ENCODE measurements around the gene CLCN4.

Gene CLCN4

GRCh38 chrX:10134921-10135320 is 21.9 kb upstream of the CLCN4 start:
- no peak overlapping the region for H3K4me3 ChIP-seq (IDR thresholded peaks at IDR 0.05; ENCODE audit: insufficient read depth, low read depth, low read length)
- H3K9ac ChIP-seq, result no peak overlapping the region
- H3K4me1 ChIP-seq (ENCODE audit: low read depth, poor library complexity, severe bottlenecking), result no peaks in the 10 kb centered on the region
- H4K20me1 ChIP-seq (ENCODE audit: insufficient read depth), result no peaks in the 10 kb centered on the region
- H3K27ac ChIP-seq, result no peak overlapping the region
- H3K4me2 ChIP-seq, result no peak overlapping the region
- H2AFZ ChIP-seq (ENCODE audit: low read depth), result no peak overlapping the region
- TF ChIP-seq, protein P1, sequence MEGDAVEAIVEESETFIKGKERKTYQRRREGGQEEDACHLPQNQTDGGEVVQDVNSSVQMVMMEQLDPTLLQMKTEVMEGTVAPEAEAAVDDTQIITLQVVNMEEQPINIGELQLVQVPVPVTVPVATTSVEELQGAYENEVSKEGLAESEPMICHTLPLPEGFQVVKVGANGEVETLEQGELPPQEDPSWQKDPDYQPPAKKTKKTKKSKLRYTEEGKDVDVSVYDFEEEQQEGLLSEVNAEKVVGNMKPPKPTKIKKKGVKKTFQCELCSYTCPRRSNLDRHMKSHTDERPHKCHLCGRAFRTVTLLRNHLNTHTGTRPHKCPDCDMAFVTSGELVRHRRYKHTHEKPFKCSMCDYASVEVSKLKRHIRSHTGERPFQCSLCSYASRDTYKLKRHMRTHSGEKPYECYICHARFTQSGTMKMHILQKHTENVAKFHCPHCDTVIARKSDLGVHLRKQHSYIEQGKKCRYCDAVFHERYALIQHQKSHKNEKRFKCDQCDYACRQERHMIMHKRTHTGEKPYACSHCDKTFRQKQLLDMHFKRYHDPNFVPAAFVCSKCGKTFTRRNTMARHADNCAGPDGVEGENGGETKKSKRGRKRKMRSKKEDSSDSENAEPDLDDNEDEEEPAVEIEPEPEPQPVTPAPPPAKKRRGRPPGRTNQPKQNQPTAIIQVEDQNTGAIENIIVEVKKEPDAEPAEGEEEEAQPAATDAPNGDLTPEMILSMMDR (conservative IDR thresholded peaks at IDR 0.05; ENCODE audit: low read depth, low read length), result no peak
- H3K27me3 ChIP-seq (ENCODE audit: insufficient read depth, low read depth), result no peaks in the 10 kb centered on the region
- no peaks in the 10 kb centered on the region for H3K79me2 ChIP-seq (ENCODE audit: insufficient read depth, low read depth)
- no peaks in the 10 kb centered on the region for H3K36me3 ChIP-seq (ENCODE audit: insufficient read depth)

DNA sequence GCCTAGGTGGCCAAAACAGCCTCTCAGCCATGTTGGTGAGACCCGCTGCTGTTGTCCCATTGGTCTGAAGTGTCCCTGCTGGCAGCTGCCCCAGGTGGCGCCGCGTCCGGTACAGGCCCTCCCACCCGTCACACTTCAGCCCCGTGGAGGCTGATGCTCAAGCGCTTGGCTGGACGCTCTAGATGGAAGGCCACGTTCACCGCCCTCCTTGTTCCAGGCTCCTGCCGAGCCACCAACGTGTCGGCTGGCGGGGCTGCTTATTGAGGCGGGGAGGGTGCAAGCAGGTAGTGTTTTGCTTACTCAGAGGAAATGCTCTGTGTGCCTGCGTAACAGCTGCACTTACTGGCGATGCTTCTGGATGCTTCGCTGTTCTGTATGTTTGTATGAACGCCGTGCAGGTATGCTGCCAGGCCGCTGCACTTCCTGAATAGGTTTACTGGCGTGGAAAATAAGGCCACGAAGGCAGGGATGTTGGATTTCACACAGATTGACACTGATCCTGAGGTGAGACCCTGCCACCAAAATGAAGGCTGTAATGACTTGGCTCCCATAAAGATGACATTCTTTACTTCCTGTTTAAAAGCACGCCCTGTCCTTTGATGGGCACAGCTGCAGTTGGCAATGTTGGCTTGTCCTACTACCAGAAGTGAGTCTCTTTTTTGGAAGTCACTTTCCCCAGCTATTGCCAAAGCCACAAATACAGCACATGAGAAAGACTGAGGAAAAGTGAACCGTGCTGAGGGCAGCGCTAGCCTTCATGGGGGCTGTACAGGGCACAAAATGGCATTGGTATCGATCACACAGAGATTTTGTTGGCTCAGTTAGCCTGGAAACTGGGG is 21.0 kb upstream of the CLCN4 start:
- H4K20me1 ChIP-seq (ENCODE audit: insufficient read depth), result no peaks in the 10 kb centered on the region
- H3K79me2 ChIP-seq (ENCODE audit: insufficient read depth, low read depth), result no peaks in the 10 kb centered on the region
- H3K9ac ChIP-seq, result no peak overlapping the region
- H3K36me3 ChIP-seq (ENCODE audit: insufficient read depth), result no peaks in the 10 kb centered on the region
- no peak overlapping the region for H3K4me2 ChIP-seq
- no peaks in the 10 kb centered on the region for H3K4me1 ChIP-seq (ENCODE audit: low read depth, poor library complexity, severe bottlenecking)
- TF ChIP-seq, protein P1 (conservative IDR thresholded peaks at IDR 0.05; ENCODE audit: low read depth, low read length), result no peak
- no peak overlapping the region for H3K27ac ChIP-seq
- H3K27me3 ChIP-seq (ENCODE audit: insufficient read depth, low read depth), result no peaks in the 10 kb centered on the region
- H3K4me3 ChIP-seq (IDR thresholded peaks at IDR 0.05; ENCODE audit: insufficient read depth, low read depth, low read length), result no peak overlapping the region
- H2AFZ ChIP-seq (ENCODE audit: low read depth), result no peak overlapping the region

DNA sequence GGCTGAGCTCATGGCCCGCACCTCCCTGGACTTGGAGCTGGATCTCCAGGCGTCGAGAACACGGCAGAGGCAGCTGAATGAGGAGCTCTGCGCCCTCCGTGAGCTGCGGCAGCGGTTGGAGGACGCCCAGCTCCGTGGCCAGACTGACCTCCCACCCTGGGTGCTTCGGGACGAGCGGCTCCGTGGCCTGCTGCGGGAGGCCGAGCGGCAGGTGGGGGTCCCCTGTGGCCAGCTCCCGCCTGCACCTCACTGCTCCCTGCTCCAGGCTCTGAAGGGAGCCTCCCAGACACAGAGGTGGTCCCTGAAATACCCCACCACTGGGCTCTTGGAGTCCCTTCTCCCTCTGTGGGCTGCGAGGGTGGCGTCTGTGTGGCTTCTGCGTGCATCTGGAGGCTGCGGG is 18.0 kb upstream of the CLCN4 start:
- no peak overlapping the region for H3K9ac ChIP-seq
- no peak overlapping the region for H3K4me3 ChIP-seq (IDR thresholded peaks at IDR 0.05; ENCODE audit: insufficient read depth, low read depth, low read length)
- H3K4me2 ChIP-seq, result no peak overlapping the region
- H4K20me1 ChIP-seq (ENCODE audit: insufficient read depth), result no peaks in the 10 kb centered on the region
- H3K27me3 ChIP-seq (ENCODE audit: insufficient read depth, low read depth), result no peaks in the 10 kb centered on the region
- no peak overlapping the region for H2AFZ ChIP-seq (ENCODE audit: low read depth)
- no peak overlapping the region for H3K27ac ChIP-seq
- no peaks in the 10 kb centered on the region for H3K79me2 ChIP-seq (ENCODE audit: insufficient read depth, low read depth)
- TF ChIP-seq, protein P1 (conservative IDR thresholded peaks at IDR 0.05; ENCODE audit: low read depth, low read length), result no peak
- no peaks in the 10 kb centered on the region for H3K36me3 ChIP-seq (ENCODE audit: insufficient read depth)
- H3K4me1 ChIP-seq (ENCODE audit: low read depth, poor library complexity, severe bottlenecking), result no peaks in the 10 kb centered on the region

- no peaks in the 10 kb centered on the region for H3K79me2 ChIP-seq (ENCODE audit: insufficient read depth, low read depth)
- no peaks in the 10 kb centered on the region for H3K4me1 ChIP-seq (ENCODE audit: low read depth, poor library complexity, severe bottlenecking)
- H4K20me1 ChIP-seq (ENCODE audit: insufficient read depth), result no peaks in the 10 kb centered on the region
- no peak overlapping the region for H3K27ac ChIP-seq
- no peaks in the 10 kb centered on the region for H3K27me3 ChIP-seq (ENCODE audit: insufficient read depth, low read depth)
- H3K9ac ChIP-seq, result no peak overlapping the region
- H2AFZ ChIP-seq (ENCODE audit: low read depth), result no peak overlapping the region
- no peak overlapping the region for H3K4me2 ChIP-seq
- H3K36me3 ChIP-seq (ENCODE audit: insufficient read depth), result no peaks in the 10 kb centered on the region
- H3K4me3 ChIP-seq (IDR thresholded peaks at IDR 0.05; ENCODE audit: insufficient read depth, low read depth, low read length), result no peak overlapping the region
- TF ChIP-seq, protein P1 (conservative IDR thresholded peaks at IDR 0.05; ENCODE audit: low read depth, low read length), result no peak
Observed at GRCh38 chrX:10140264-10140663, 16.5 kb upstream of the CLCN4 start.
